Testis (tissue), 3 donors: ENCODE measurements around the gene PHF19. TPM values are rescaled to one million over a fixed set of nuclear protein-coding genes. Genes with fewer than 3 reads are reported as not detected.
A peak's percentile ranks its signal among the peaks of the same experiment; 100 is the strongest.

Experiments
- DNase-seq: peaks from one replicate; pipeline ENCODE4 v3.0.0-alpha.2; 2019
- H3K27ac ChIP-seq, 2 donors: fragments of 200-600 bp; sonication (generic); one replicate each; pipeline ENCODE4 v1.5.1; 2019
- H3K27me3 ChIP-seq: fragments of 200-600 bp; sonication (generic); one replicate; pipeline ENCODE4 v1.5.1; 2019
- H3K36me3 ChIP-seq: fragments of 200-600 bp; sonication (generic); one replicate; pipeline ENCODE4 v1.5.1; 2017; ENCODE audit warnings: low read depth; ENCODE audit errors: missing control alignments
- H3K4me1 ChIP-seq: fragments of 200-600 bp; sonication (generic); one replicate; pipeline ENCODE4 v1.5.1; 2019
- H3K4me3 ChIP-seq, 2 donors: fragments of 200-600 bp; sonication (generic); one replicate each; pipeline ENCODE4 v1.5.1; 2017 to 2019
- H3K9me3 ChIP-seq: fragments of 200-600 bp; sonication (generic); one replicate; pipeline ENCODE4 v1.5.1; 2017
- CTCF ChIP-seq, 3 experiments: fragments of 450-650 bp in 2 of 3; fragments of 200-600 bp in 1 of 3; sonication (generic) in 1 of 3; IDR thresholded peaks; one replicate each; pipeline ENCODE4 v1.5.1; 2016 to 2019; ENCODE audit warnings: antibody characterized with exemption in 3 of 3, mild to moderate bottlenecking in 2 of 3, moderate library complexity in 1 of 3
- POLR2A ChIP-seq: fragments of 450-650 bp; IDR thresholded peaks from one replicate; pipeline ENCODE4 v1.6.1; 2017; ENCODE audit warnings: antibody characterized with exemption, mild to moderate bottlenecking, moderate library complexity
- WGBS, 2 donors: methylation state at CpG; one replicate each; pipeline ENCODE4 v1.1.5; 2018; 5-methylcytosine and 5-hydroxymethylcytosine counted together
- intact Hi-C: fragments of 100-400 bp; cut with DNase I; formaldehyde crosslinking; loops from one replicate; pipeline ENCODE4 v1.15.1; 2023; ENCODE audit warnings: low total_unique reads
- polyA plus RNA-seq: library from polyadenylated mRNA; stranded (reverse); fragments of 350-450 nt; fragmentation: Illumina TruSeq; extraction: RNeasy Lipid Tissue Mini Kit (QIAGEN cat#74804); gene quantifications from one replicate; pipeline ENCODE4 v1.2.3, GENCODE V29; 2014; ENCODE audit warnings: low read depth, low replicate concordance; ENCODE audit not compliant: insufficient read depth
- total RNA-seq, 2 donors: library from RNA; depleted of rRNA; stranded (reverse); fragments of >200 nt; gene quantifications; one replicate each; pipeline ENCODE4 v1.2.3, GENCODE V29; 2016

Gene PHF19
- total and polyA plus RNA-seq, 3 donors from 2014 or later, result 28.5 to 41.7 (median 40.3) TPM

GRCh38 chr9:120916991-120917880 lies 40.2 kb upstream of the PHF19 start:
- no peak for DNase-seq
- no peak for TF ChIP-seq CTCF (IDR thresholded peaks at IDR 0.05)
- TF ChIP-seq POLR2A, result no peak
- no peaks in the 10 kb centered on the region for H3K36me3 ChIP-seq
- 81 to 82% methylated on average over 8 of the region's 8 CpGs for WGBS, 2 donors
- no peaks in the 10 kb centered on the region for H3K27me3 ChIP-seq
- H3K9me3 ChIP-seq, result no peaks in the 10 kb centered on the region
- H3K4me3 ChIP-seq, result no peak overlapping the region
- intact Hi-C loops, result no loop called here
- H3K27ac ChIP-seq, result peak overlapping the region; percentile 37 to 86
- peaks cover 31% of the 10 kb centered on the region for H3K4me1 ChIP-seq

- Histone ChIP-seq H3K27ac (peak overlapping the region; percentile 37 to 76), H3K4me1 (peaks cover 31% of the 10 kb centered on the region), H3K36me3 (no peaks in the 10 kb centered on the region), H3K27me3 (no peaks in the 10 kb centered on the region), H3K4me3 (no peak overlapping the region), H3K9me3 (no peaks in the 10 kb centered on the region)
- intact Hi-C loops, result no loop called here
- 46 to 75% methylated on average over 1 to 3 of the region's 3 CpGs for WGBS, 2 donors
- peak; percentile 72 for DNase-seq
- TF ChIP-seq CTCF (IDR thresholded peaks at IDR 0.05), result peak in 2 of 3 experiments; percentile 15 to 18
- TF ChIP-seq POLR2A, result no peak
Measured at GRCh38 chr9:120916588-120916987, 39.6 kb upstream of the PHF19 start.

DNA sequence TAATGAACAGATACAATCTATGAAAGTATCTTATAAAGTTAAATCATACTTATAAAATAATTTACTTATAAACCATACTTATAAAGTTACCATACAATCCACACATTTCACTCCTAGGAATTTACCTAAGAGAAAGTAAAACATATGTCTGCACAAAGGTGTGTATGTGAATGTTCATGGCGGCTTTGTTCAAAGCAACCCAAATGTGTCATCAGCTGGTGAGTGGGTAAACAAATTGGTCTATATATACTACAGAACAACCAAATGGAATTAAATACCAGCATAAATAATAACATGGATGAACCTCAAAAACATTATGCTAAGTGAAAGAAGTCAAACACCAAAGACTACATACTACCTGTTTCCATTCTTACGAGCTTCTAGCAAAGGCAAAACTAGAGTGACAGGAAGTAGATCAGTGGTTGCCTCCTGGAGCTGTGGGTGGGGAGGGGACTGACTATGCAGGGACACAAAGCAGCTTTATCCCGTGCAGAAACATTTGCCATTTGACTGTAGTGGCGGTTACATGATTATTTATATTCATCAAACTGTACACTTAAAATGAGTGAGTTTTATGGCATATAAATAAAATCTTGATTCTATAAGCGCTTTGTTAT lies 39.0 kb upstream of the PHF19 start:
- Histone ChIP-seq H3K27me3 (no peaks in the 10 kb centered on the region), H3K36me3 (no peaks in the 10 kb centered on the region), H3K9me3 (no peaks in the 10 kb centered on the region), H3K27ac (peak overlapping the region; percentile 6 to 76), H3K4me1 (peaks cover 31% of the 10 kb centered on the region), H3K4me3 (no peak overlapping the region)
- no peak for TF ChIP-seq POLR2A
- TF ChIP-seq CTCF (IDR thresholded peaks at IDR 0.05), result no peak
- WGBS, 2 donors, result 66 to 71% methylated on average over 5 of the region's 5 CpGs
- intact Hi-C loops, result no loop called here
- no peak for DNase-seq

DNA sequence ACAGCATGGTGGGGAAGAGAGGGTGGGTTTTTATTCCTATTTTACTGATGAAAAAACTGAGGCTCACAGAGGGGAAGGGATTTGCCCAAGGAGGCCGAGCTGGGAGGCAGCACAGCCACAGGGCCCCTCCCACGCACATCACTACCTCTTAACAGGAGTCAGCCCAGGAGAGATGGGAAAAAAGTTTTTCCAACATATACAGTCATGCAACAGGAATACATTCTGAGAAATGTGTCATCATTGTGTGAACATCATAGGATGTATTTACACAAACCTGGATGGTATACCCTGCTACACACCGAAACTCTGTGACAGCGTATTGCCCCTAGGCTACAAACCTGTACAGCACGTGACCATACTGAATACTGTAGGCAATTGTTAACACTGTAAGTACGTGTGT lies 38.0 kb upstream of the PHF19 start:
- no peaks in the 10 kb centered on the region for H3K27me3 ChIP-seq
- H3K4me3 ChIP-seq, result no peak overlapping the region
- intact Hi-C loops, result no loop called here
- DNase-seq, result no peak
- TF ChIP-seq POLR2A (no peak), CTCF (IDR thresholded peaks at IDR 0.05) (no peak)
- peaks cover 26% of the 10 kb centered on the region for H3K4me1 ChIP-seq
- 92 to 94% methylated on average over 6 of the region's 6 CpGs for WGBS, 2 donors
- H3K36me3 ChIP-seq, result no peaks in the 10 kb centered on the region
- no peak overlapping the region for H3K27ac ChIP-seq
- H3K9me3 ChIP-seq, result no peaks in the 10 kb centered on the region
